ENCODE results near the gene SF3B2.
"Not testable (repeated sequence)": the region's sequence is repeated elsewhere in the genome, so short reads cannot be mapped to it uniquely, and the experiment has no call there.

The SF3B2 gene

GRCh38 chr11:66089067-66089466 is 36.9 kb downstream of the SF3B2 start:
- H3K4me1 ChIP-seq (ENCODE audit: control insufficient read depth, insufficient read depth, low read length) = no peaks in the 10 kb centered on the region
- DNase-seq (ENCODE audit: low read depth, low spot score) = no peak
- no CpG with 5 or more reads among the region's 3 CpGs for WGBS (ENCODE audit: insufficient coverage, insufficient read length)
- no peak overlapping the region for H3K4me3 ChIP-seq (ENCODE audit: low read length)
- H3K9me3 ChIP-seq (ENCODE audit: control insufficient read depth, insufficient read depth, low read length) = no peaks in the 10 kb centered on the region
- no peaks in the 10 kb centered on the region for H3K27me3 ChIP-seq (ENCODE audit: control insufficient read depth, insufficient read depth, low read length)
- H3K36me3 ChIP-seq (ENCODE audit: control insufficient read depth, insufficient read depth, low read length) = no peaks in the 10 kb centered on the region
- H3K27ac ChIP-seq (ENCODE audit: low read length) = no peak overlapping the region

- H3K4me3 ChIP-seq (ENCODE audit: low read length) = no peak overlapping the region
- H3K36me3 ChIP-seq (ENCODE audit: control insufficient read depth, insufficient read depth, low read length) = no peaks in the 10 kb centered on the region
- H3K27ac ChIP-seq (ENCODE audit: low read length) = no peak overlapping the region
- no CpG with 5 or more reads among the region's 4 CpGs for whole genome bisulfite sequencing (ENCODE audit: insufficient coverage, insufficient read length)
- H3K27me3 ChIP-seq (ENCODE audit: control insufficient read depth, insufficient read depth, low read length) = no peaks in the 10 kb centered on the region
- H3K9me3 ChIP-seq (ENCODE audit: control insufficient read depth, insufficient read depth, low read length) = no peaks in the 10 kb centered on the region
- no peaks in the 10 kb centered on the region for H3K4me1 ChIP-seq (ENCODE audit: control insufficient read depth, insufficient read depth, low read length)
- DNase-seq (ENCODE audit: low read depth, low spot score) = no peak
These were observed 38.1 kb downstream of the SF3B2 start for GRCh38 chr11:66090288-66090687.

GRCh38 chr11:66092125-66092524 is 40.0 kb downstream of the SF3B2 start:
- not testable (repeated sequence) for H3K27me3 ChIP-seq (ENCODE audit: control insufficient read depth, insufficient read depth, low read length); DNase-seq (ENCODE audit: low read depth, low spot score); H3K4me3 ChIP-seq (ENCODE audit: low read length); H3K27ac ChIP-seq (ENCODE audit: low read length); H3K4me1 ChIP-seq (ENCODE audit: control insufficient read depth, insufficient read depth, low read length); H3K36me3 ChIP-seq (ENCODE audit: control insufficient read depth, insufficient read depth, low read length); H3K9me3 ChIP-seq (ENCODE audit: control insufficient read depth, insufficient read depth, low read length)
- no CpG with 5 or more reads among the region's 2 CpGs for WGBS (ENCODE audit: insufficient coverage, insufficient read length)

GRCh38 chr11:66099746-66100145 is 47.6 kb downstream of the SF3B2 start:
- H3K27ac ChIP-seq (ENCODE audit: low read length); H3K36me3 ChIP-seq (ENCODE audit: control insufficient read depth, insufficient read depth, low read length); H3K4me3 ChIP-seq (ENCODE audit: low read length); H3K4me1 ChIP-seq (ENCODE audit: control insufficient read depth, insufficient read depth, low read length); DNase-seq (ENCODE audit: low read depth, low spot score); H3K9me3 ChIP-seq (ENCODE audit: control insufficient read depth, insufficient read depth, low read length); H3K27me3 ChIP-seq (ENCODE audit: control insufficient read depth, insufficient read depth, low read length): not testable (repeated sequence)
- WGBS (ENCODE audit: insufficient coverage, insufficient read length) = no CpG with 5 or more reads among the region's 10 CpGs

- H3K27me3 ChIP-seq (ENCODE audit: control insufficient read depth, insufficient read depth, low read length) = no peaks in the 10 kb centered on the region
- no peak overlapping the region for H3K4me3 ChIP-seq (ENCODE audit: low read length)
- no CpG with 5 or more reads among the region's 14 CpGs for WGBS (ENCODE audit: insufficient coverage, insufficient read length)
- no peak overlapping the region for H3K27ac ChIP-seq (ENCODE audit: low read length)
- H3K9me3 ChIP-seq (ENCODE audit: control insufficient read depth, insufficient read depth, low read length) = no peaks in the 10 kb centered on the region
- H3K36me3 ChIP-seq (ENCODE audit: control insufficient read depth, insufficient read depth, low read length) = no peaks in the 10 kb centered on the region
- H3K4me1 ChIP-seq (ENCODE audit: control insufficient read depth, insufficient read depth, low read length) = no peaks in the 10 kb centered on the region
- no peak for DNase-seq (ENCODE audit: low read depth, low spot score)
These were observed 48.3 kb downstream of the SF3B2 start for GRCh38 chr11:66100272-66101065.

- Histone ChIP-seq H3K27me3 (ENCODE audit: control insufficient read depth, insufficient read depth, low read length) (no peaks in the 10 kb centered on the region), H3K9me3 (ENCODE audit: control insufficient read depth, insufficient read depth, low read length) (no peaks in the 10 kb centered on the region), H3K27ac (ENCODE audit: low read length) (no peak overlapping the region), H3K4me3 (ENCODE audit: low read length) (no peak overlapping the region), H3K4me1 (ENCODE audit: control insufficient read depth, insufficient read depth, low read length) (no peaks in the 10 kb centered on the region), H3K36me3 (ENCODE audit: control insufficient read depth, insufficient read depth, low read length) (no peaks in the 10 kb centered on the region)
- no peak for DNase-seq (ENCODE audit: low read depth, low spot score)
- no CpG with 5 or more reads among the region's 3 CpGs for WGBS (ENCODE audit: insufficient coverage, insufficient read length)
These were observed 48.9 kb downstream of the SF3B2 start for GRCh38 chr11:66101066-66101464.

GRCh38 chr11:66104057-66104638 is 52.0 kb downstream of the SF3B2 start:
- 0 out of 2 replicates have a peak, but pooled peaks cover 2% of the 10 kb centered on the region for H3K4me1 ChIP-seq (ENCODE audit: control insufficient read depth, insufficient read depth, low read length)
- WGBS (ENCODE audit: insufficient coverage, insufficient read length) = 100% methylated on average over 1 of the region's 4 CpGs
- H3K4me3 ChIP-seq (ENCODE audit: low read length) = no peak overlapping the region
- no peaks in the 10 kb centered on the region for H3K27me3 ChIP-seq (ENCODE audit: control insufficient read depth, insufficient read depth, low read length)
- no peak overlapping the region for H3K27ac ChIP-seq (ENCODE audit: low read length)
- H3K9me3 ChIP-seq (ENCODE audit: control insufficient read depth, insufficient read depth, low read length) = no peaks in the 10 kb centered on the region
- DNase-seq (ENCODE audit: low read depth, low spot score) = no peak
- H3K36me3 ChIP-seq (ENCODE audit: control insufficient read depth, insufficient read depth, low read length) = no peaks in the 10 kb centered on the region

GRCh38 chr11:66106786-66107599 is 54.8 kb downstream of the SF3B2 start:
- DNase-seq (ENCODE audit: low read depth, low spot score) = no peak
- H3K27me3 ChIP-seq (ENCODE audit: control insufficient read depth, insufficient read depth, low read length) = no peaks in the 10 kb centered on the region
- H3K9me3 ChIP-seq (ENCODE audit: control insufficient read depth, insufficient read depth, low read length) = no peaks in the 10 kb centered on the region
- H3K4me3 ChIP-seq (ENCODE audit: low read length) = no peak overlapping the region
- peaks cover 4% of the 10 kb centered on the region; the same call in 1 of the 2 replicates for H3K4me1 ChIP-seq (ENCODE audit: control insufficient read depth, insufficient read depth, low read length)
- no CpG with 5 or more reads among the region's 4 CpGs for WGBS (ENCODE audit: insufficient coverage, insufficient read length)
- no peak overlapping the region for H3K27ac ChIP-seq (ENCODE audit: low read length)
- H3K36me3 ChIP-seq (ENCODE audit: control insufficient read depth, insufficient read depth, low read length) = no peaks in the 10 kb centered on the region

GRCh38 chr11:66107600-66108510 is 55.7 kb downstream of the SF3B2 start:
- Histone ChIP-seq H3K4me1 (ENCODE audit: control insufficient read depth, insufficient read depth, low read length) (peaks cover 5% of the 10 kb centered on the region; the same call in 1 of the 2 replicates), H3K27ac (ENCODE audit: low read length) (no peak overlapping the region), H3K36me3 (ENCODE audit: control insufficient read depth, insufficient read depth, low read length) (no peaks in the 10 kb centered on the region), H3K9me3 (ENCODE audit: control insufficient read depth, insufficient read depth, low read length) (no peaks in the 10 kb centered on the region), H3K4me3 (ENCODE audit: low read length) (no peak overlapping the region), H3K27me3 (ENCODE audit: control insufficient read depth, insufficient read depth, low read length) (no peaks in the 10 kb centered on the region)
- no CpG with 5 or more reads among the region's 3 CpGs for WGBS (ENCODE audit: insufficient coverage, insufficient read length)
- no peak for DNase-seq (ENCODE audit: low read depth, low spot score)

GRCh38 chr11:66109294-66109693 is 57.1 kb downstream of the SF3B2 start:
- H3K9me3 ChIP-seq (ENCODE audit: control insufficient read depth, insufficient read depth, low read length) = no peaks in the 10 kb centered on the region

More at GRCh38 chr11:66109294-66109693, 57.1 kb downstream of the SF3B2 start:
- no CpG with 5 or more reads among the region's 2 CpGs for WGBS (ENCODE audit: insufficient coverage, insufficient read length)
- Histone ChIP-seq H3K36me3 (ENCODE audit: control insufficient read depth, insufficient read depth, low read length) (no peaks in the 10 kb centered on the region), H3K4me3 (ENCODE audit: low read length) (no peak overlapping the region), H3K27ac (ENCODE audit: low read length) (no peak overlapping the region), H3K27me3 (ENCODE audit: control insufficient read depth, insufficient read depth, low read length) (no peaks in the 10 kb centered on the region), H3K4me1 (ENCODE audit: control insufficient read depth, insufficient read depth, low read length) (peaks cover 5% of the 10 kb centered on the region; the same call in 1 of the 2 replicates)
- DNase-seq (ENCODE audit: low read depth, low spot score) = no peak
